GM08714 (cell line): ENCODE results near the gene CSH2.

ENCODE experiments used
- H3K4me3 ChIP-seq: fragments of 200-500 bp; sonication (Bioruptor generic); 2 replicates; pipeline ENCODE4 v1.5.1; 2014; ENCODE audit warnings: mild to moderate bottlenecking, low read length, inconsistent platforms
- ZNF274 ChIP-seq: IDR thresholded peaks from 2 replicates; pipeline ENCODE4 v1.6.1; 2012; ENCODE audit warnings: mild to moderate bottlenecking, low read depth, low read length

The CSH2 gene

DNA sequence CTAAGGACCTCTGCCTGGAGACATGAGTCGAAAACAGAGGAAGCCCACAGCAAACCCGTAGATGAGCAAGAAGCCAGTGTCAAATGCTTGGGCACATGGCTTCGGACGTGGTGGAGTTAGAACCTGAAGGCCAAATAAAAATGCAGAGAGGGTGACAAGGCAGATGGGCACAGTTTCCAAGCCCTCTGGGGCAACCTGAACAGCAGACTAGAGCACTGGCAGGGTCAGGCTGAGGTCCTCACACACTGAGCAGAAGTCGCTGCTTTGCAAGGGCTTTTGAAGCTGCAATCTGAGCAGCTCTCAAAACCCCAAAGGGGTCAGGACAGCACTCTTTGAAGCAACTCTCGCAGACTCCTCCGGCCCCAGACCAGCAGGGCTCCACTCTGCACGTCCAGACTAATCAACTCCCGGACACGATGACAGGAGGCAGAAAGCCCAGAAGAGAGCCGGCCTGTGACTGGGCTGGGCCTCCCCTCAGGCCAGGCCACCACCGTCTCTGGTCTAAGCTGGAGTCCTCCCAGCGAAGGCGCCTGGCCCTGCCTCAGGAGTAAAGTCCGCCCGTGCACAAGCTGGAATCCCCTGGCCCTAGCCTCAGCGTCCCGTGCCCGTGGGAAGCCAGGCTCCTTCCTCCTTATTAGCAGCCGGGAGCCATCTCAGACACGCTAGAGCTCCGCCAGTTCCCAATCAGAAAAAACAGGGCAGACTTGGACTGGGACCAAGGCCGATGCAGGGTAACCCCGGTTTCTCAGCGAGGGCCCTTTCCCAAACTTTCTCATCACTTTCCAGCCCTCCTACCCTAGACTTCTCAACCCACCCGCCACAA is 31.9 kb downstream of the CSH2 start:
- peak overlapping the region; percentile 90 for H3K4me3 ChIP-seq
- no peak for TF ChIP-seq ZNF274

DNA sequence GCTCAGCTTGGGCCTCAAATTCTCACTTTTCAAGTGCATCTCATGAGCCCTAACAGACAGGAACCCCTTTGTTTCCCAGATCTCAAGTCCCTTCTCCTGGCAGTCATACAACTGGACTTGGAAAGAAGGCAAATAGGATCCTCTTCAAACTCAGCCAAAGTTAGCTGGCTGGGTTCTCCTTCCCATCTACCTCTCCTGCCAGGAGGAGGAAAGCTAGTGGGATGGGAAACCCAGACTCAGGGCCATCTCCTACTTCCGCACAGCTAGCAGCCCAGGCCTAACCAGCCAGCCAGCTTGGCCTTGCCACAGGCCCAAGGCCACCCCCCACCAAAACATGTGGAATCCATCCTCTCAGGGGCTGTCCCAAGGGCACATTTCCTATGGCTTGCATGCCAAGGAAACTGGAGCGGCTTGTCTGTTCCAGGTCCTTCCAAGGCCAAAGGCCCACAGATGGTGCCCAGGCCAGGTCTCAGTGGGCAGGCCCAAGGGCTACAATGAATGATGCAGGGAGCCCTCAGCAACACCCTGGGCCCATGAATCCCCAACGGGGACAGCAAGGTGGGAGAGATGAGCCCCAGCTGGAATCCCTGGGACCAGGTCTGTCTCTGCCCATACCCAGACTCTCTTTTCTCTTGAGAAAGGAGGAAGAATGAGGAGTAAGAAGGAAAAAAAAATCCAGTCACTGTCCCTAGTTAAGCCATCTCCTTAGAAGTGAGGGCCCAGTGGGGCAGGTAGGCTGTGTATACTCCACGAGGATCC is 32.7 kb downstream of the CSH2 start:
- no peak for TF ChIP-seq ZNF274
- peak overlapping the region; percentile 90 for H3K4me3 ChIP-seq

DNA sequence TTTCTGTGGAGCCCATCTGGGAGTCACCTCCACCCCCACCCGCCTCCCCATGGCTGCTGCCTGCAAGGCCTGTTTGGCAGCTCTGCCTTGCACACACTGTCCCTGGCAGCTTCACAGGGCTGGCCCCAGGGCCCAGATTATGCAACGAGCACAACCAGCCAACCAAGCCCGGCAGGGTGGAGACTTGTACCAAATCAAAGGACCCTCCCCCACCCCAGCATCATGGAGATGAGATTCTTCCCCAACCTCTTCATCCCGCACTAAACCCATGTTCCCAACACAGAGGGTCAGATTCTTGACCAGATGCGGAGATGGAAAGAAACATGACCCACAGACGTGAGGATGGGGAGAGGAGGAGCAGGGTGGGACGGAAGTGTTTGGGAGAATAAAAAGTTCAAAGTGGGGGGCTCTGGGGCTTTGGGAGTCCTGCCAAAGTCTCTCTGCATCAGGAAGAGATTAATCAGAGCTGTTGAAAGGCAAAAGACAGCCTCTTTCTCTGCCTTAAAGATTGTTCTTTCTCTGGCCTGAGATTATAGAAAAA is 34.8 kb downstream of the CSH2 start:
- H3K4me3 ChIP-seq = peak overlapping the region; percentile 14; the same call in 1 of the 2 replicates
- TF ChIP-seq ZNF274 = no peak

DNA sequence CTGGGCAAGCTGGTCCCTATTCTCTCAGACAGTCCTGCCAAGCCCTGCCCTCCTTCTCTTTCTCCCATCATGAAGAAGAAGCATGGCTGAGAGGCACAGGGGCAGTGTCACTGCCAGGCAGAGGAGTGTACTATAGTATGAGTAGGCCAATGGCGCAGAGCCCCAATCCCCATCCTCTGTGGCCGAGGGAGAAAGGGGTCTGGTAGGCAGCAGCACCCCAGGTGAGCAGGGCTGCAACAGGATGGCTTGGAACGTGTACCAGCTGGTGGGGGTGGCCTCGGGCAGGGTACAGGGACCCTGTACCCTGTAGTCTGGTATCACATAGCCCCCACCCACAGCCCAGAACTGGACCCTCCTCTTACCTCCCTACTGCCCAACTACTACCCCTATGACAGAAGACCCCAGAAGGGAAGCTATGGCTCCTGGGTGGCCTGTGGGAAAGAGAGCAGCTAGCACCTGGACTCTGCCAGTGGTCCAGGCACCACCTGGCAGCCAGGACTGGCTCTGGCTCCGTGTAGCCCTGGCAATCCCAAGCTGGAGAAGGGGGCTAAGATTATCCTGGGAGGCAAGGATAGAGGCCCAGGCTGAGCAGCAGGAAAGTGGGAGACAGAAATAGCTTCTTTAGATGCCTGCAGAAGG is 35.4 kb downstream of the CSH2 start:
- no peak overlapping the region for H3K4me3 ChIP-seq
- no peak for TF ChIP-seq ZNF274

DNA sequence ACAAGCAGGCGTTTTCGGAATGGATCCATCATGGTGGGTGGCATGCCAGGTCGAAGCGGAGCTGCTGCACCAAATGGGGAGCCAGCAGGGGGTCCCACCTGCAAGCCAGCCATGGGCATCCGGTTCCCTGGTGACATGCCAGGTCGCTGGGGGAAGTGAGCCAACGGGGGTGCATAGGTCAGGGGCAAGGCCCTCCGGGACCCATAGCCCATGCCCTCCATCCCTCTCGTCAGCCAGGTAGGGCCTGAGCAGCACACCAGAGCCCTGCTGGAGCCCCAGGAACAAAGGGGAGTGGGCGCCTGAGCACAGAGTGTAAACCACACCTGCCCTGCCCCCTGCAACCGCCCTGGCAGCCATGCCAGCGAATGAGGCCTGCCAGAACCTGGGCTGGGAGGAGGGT is 36.0 kb downstream of the CSH2 start:
- no peak overlapping the region for H3K4me3 ChIP-seq
- no peak for TF ChIP-seq ZNF274

DNA sequence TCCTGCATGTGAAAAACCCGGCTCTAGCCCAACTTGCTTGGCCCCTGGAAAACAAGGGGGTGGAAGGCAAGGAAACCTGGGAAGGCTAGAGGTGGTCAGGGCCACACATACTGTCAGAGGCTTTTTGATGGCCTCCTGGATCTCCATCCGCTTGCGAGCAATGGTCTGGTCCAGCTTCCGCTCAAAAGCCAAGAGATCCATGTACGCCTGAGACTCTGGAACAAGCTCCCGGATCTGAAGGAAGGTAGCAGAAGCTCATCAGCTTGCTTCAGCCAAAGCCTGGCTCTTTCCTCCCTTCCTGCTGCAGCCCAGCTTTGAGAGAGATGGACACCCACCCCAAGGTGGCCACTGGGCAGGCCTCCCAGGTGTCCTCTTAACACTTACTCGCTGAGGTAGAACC is 36.7 kb downstream of the CSH2 start:
- TF ChIP-seq ZNF274 = no peak
- H3K4me3 ChIP-seq = no peak overlapping the region

DNA sequence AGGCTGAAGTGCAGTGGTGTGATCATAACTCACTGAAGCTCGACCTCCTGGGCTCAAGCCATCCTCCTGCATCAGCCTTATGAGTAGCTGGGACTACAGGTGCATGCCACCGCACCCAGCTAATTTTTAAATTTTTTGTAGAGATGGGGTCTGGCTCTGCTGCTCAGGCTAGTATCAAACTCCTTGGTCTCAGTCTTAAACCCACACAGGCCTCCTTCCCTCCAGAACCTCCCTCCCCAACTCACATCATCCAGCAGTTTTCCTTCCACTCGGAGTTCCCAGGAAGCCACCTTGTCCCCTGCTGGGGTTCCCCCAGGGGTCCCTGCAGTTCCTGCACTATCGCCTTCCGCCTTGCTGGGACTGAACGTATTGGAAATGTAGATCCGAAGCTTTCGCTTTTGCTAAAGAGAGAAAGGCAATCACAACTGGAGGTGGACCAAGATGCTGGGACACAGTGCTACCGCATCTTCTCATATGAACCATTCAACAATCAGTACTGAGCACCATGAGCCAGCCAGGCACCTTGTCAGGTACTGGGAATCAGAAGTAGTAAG is 38.2 kb downstream of the CSH2 start:
- H3K4me3 ChIP-seq = no peak overlapping the region
- TF ChIP-seq ZNF274 = no peak

DNA sequence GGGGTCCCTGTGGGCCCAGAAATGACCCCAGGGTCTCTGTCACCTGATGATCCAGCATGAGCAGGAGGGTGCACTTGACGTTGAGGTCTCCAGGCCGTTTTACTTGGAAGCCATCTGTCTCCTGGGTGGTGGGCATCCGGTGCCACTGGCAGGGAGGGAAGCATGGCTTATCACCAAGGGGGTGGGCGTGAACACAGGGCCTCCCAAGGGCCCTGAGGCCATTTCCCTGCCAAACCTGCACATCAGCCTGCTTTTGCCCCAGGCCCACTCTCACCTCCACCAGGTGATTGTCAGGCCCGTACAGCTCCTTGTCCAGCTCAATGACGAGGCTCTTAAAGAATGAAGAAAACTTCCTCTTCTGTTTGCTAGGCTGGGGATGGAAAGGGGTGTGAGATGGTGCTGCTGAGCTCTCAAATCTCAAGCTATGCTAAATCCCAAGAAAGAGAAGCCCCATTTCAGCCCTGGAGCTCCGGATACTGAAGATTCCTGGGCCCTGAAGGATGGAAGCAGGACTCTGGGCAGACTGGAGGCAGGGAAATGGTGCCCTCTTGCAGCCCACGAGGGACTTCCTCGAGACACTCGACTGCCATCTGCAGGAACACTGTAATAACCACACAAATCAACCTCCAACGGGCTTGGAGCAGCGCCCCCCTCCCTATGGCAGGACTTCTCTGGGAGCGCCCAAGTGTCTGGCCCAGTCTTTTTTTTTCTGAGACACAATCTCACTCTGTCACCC is 38.9 kb downstream of the CSH2 start:
- TF ChIP-seq ZNF274 = no peak
- no peak overlapping the region for H3K4me3 ChIP-seq

DNA sequence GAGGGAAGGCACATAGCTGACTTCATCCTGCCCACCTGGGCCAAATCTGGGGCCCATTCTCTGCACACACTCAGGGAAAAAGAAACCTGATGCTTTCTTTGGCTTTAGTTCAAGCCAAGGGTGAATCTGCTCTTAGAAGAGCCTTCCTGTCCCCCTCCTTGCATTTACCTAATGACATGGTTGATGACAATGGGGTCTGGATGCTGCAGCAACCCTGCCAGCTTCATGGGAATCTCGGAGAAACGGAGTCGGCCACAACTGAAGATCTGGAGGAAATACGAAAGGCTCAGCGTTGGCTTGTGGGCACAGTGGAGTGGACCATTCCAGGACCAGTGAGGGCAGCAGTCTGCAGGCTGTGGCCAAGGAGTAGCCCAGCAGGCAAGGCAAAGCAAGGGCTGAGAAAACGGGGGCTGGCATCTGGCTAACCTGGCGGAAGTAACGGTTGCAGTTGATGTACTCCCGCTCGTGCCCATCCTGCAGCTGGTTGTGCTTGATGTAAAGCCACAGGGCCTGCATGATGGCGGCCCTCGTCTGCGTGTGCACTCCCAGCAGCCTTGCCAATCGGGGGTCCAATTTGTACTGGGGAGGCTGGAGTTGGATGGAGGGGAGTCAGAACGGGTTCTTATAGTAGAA is 39.6 kb downstream of the CSH2 start:
- TF ChIP-seq ZNF274 = no peak

DNA sequence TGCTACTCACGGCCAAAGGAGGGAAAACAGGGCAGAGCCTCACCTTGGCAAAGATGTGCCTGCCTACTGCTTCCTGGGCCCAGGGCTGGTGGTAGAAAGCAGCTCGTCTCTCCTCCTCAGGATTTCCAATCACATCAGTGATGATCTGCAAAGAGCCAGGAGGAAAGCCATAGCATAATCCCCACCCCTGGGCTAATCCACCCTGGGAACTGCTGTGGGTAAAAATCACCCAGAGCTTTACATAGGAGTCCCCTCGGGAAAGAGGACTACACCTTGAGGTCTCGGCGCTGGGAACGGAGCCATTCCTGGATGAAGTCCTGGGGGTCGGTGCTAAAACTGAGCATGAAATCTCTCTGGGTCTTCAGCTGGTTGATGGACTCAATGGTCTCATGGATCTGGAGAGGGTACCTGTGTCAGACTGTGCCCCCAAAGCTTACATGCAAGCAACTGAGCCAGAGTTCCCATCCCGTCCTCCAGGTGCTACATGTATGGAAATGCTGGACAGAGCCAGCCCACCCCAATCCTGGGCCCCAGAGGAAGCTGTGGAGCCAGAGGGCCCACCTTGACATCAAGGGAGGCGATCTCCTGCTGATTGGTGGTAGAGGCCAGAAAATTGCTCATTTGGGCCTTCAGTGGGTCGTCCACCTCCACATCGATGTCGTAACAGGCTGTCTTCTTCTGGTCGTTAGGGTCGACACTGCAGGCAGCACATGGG is 40.3 kb downstream of the CSH2 start:
- H3K4me3 ChIP-seq = no peak overlapping the region
- TF ChIP-seq ZNF274 = no peak

More for the DNA sequence above, 39.6 kb downstream of the CSH2 start:
- H3K4me3 ChIP-seq = no peak overlapping the region

DNA sequence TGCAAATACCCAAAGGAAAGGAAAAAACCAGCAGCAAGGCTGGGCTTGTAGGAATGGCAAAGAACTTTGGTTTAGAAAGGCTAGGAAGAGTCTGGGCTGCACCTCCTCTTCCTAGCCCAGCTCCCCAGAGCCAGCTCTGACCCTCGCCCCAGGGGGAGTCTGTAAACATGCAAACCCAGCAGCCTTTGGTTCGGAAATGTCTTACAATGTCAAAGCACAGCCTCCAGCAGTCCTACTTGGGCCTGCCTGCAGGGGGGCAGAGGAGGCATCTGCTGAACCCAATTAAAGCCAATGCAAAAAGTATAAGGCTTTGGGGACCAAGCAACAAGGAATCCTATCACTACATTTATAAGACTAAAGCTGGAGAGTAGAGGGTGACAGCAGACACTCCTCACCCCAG is 41.0 kb downstream of the CSH2 start:
- H3K4me3 ChIP-seq = no peak overlapping the region
- TF ChIP-seq ZNF274 = no peak

DNA sequence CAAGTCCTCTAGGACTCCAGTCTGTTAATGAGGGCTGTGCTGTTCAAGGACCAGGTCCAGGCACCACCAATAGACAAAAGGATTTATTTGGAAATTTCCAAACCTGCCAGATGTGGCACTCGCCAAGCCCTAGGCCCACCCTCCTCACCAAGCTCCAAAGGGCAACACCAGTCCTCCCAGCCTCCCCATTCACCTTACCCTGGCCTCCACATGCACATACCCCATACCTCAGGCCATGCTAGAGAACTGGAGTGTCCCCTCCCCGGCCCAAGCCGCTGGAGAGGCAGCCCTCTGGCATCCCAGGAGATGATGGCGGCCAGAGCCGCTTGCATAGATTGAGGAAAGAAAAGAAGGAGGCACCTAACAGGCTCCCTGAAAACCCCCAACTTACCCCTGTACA is 41.5 kb downstream of the CSH2 start:
- TF ChIP-seq ZNF274 = no peak
- no peak overlapping the region for H3K4me3 ChIP-seq
